HEK293 (cell line): ENCODE results near the gene HOXA4.

Experiments used
- OVOL3 ChIP-seq: fragments of 450-650 bp; formaldehyde crosslinking; IDR thresholded peaks from 2 replicates; pipeline ENCODE4 v1.5.1; 2016; ENCODE audit warnings: missing biosample characterization, missing genetic modification characterization
- SETDB1 ChIP-seq: IDR thresholded peaks from one replicate; pipeline ENCODE4 v1.6.1; 2017; ENCODE audit warnings: mild to moderate bottlenecking, low read length, moderate library complexity, mixed read lengths; ENCODE audit not compliant: insufficient read length
- WT1 ChIP-seq: fragments of 450-650 bp; formaldehyde crosslinking; IDR thresholded peaks from 2 replicates; pipeline ENCODE4 v1.5.1; 2016; ENCODE audit warnings: missing biosample characterization, missing genetic modification characterization
- ZNF138 ChIP-seq: fragments of 450-650 bp; formaldehyde crosslinking; IDR thresholded peaks from 2 replicates; pipeline ENCODE4 v1.5.1; 2016; ENCODE audit warnings: missing biosample characterization, missing genetic modification characterization, borderline replicate concordance
- ZNF146 ChIP-seq: fragments of 450-650 bp; formaldehyde crosslinking; IDR thresholded peaks from 2 replicates; pipeline ENCODE4 v1.5.1; 2016; ENCODE audit warnings: missing biosample characterization, missing genetic modification characterization
- ZNF629 ChIP-seq: fragments of 450-650 bp; formaldehyde crosslinking; IDR thresholded peaks from 2 replicates; pipeline ENCODE4 v1.5.1; 2017; ENCODE audit warnings: missing biosample characterization, missing genetic modification characterization
- ZNF677 ChIP-seq: fragments of 450-650 bp; IDR thresholded peaks from 2 replicates; pipeline ENCODE4 v1.5.0; 2018; ENCODE audit warnings: missing biosample characterization, mild to moderate bottlenecking, missing genetic modification characterization, moderate library complexity
- TF ChIP-seq, protein P1 (sequence below): fragments of 450-650 bp; formaldehyde crosslinking; IDR thresholded peaks from 2 replicates; pipeline ENCODE4 v1.5.1; 2016; ENCODE audit warnings: missing biosample characterization, missing genetic modification characterization
- TF ChIP-seq, protein P2 (sequence below): fragments of 450-650 bp; formaldehyde crosslinking; IDR thresholded peaks from 2 replicates; pipeline ENCODE4 v1.5.1; 2017; ENCODE audit warnings: missing biosample characterization, missing genetic modification characterization
- TF ChIP-seq, protein P3 (sequence below): fragments of 450-650 bp; formaldehyde crosslinking; IDR thresholded peaks from 2 replicates; pipeline ENCODE4 v1.5.1; 2016; ENCODE audit warnings: missing biosample characterization, missing genetic modification characterization

DNA sequence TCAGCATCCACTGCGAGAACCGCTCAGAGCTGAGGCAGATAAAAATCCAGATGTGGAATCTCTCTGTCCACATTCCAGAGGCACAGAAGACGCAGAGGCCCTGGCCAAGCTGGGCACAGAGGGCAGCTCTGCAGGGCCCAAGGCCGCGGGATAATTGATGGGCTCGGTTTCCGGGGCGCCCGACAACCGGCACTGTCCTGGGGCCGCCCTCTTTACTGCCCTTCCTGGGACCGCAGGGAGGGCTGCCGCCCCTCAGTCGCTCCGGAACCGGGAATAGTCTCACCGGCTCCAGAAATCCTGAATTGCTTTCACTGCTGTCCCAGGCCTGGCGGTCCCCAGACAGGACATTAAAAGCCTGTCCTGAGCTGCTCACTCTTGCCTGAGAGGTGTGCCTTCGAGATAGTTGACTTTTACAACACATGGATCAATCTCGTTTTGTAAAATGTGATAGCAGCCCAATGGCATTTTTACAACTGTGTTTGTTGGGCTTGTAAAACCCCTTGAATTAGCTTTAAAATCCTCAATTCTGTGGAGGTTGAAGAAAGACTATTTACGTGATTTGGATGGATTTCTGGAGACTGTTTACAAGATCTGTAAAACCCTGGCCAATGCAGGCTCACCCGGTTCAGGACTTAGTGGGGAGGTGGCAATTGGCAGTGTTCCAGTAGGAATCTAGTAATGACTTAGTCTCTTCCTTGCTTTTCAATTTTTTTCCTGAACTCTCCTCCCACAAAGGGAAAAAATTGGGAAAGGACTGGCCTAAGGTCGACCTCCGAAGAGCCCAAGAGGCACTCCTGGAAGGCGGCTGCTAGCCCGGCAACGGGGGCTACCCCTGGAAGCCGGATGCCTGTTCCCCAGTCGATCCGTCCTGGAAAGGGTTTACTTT is 18.4 kb upstream of the HOXA4 start:
- TF ChIP-seq SETDB1 (no peak), ZNF629 (no peak), ZNF146 (no peak), ZNF677 (tag by site-specific recombination) (no peak), OVOL3 (tag by site-specific recombination) (no peak), ZNF138 (tag by site-specific recombination) (no peak), WT1 (tag by site-specific recombination) (no peak)
- TF ChIP-seq, protein P1, sequence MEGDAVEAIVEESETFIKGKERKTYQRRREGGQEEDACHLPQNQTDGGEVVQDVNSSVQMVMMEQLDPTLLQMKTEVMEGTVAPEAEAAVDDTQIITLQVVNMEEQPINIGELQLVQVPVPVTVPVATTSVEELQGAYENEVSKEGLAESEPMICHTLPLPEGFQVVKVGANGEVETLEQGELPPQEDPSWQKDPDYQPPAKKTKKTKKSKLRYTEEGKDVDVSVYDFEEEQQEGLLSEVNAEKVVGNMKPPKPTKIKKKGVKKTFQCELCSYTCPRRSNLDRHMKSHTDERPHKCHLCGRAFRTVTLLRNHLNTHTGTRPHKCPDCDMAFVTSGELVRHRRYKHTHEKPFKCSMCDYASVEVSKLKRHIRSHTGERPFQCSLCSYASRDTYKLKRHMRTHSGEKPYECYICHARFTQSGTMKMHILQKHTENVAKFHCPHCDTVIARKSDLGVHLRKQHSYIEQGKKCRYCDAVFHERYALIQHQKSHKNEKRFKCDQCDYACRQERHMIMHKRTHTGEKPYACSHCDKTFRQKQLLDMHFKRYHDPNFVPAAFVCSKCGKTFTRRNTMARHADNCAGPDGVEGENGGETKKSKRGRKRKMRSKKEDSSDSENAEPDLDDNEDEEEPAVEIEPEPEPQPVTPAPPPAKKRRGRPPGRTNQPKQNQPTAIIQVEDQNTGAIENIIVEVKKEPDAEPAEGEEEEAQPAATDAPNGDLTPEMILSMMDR, result no peak
- TF ChIP-seq, protein P2, sequence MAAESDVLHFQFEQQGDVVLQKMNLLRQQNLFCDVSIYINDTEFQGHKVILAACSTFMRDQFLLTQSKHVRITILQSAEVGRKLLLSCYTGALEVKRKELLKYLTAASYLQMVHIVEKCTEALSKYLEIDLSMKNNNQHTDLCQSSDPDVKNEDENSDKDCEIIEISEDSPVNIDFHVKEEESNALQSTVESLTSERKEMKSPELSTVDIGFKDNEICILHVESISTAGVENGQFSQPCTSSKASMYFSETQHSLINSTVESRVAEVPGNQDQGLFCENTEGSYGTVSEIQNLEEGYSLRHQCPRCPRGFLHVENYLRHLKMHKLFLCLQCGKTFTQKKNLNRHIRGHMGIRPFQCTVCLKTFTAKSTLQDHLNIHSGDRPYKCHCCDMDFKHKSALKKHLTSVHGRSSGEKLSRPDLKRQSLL (tag by site-specific recombination), result no peak
- TF ChIP-seq, protein P3, sequence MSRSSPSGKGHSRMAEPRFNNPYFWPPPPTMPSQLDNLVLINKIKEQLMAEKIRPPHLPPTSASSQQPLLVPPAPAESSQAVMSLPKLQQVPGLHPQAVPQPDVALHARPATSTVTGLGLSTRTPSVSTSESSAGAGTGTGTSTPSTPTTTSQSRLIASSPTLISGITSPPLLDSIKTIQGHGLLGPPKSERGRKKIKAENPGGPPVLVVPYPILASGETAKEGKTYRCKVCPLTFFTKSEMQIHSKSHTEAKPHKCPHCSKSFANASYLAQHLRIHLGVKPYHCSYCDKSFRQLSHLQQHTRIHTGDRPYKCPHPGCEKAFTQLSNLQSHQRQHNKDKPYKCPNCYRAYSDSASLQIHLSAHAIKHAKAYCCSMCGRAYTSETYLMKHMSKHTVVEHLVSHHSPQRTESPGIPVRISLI, result no peak
